ENCODE results near the gene GRIP1. TPM values are rescaled to one million over a fixed set of nuclear protein-coding genes. Genes with fewer than 3 reads are reported as not detected.

The GRIP1 gene
- total and polyA plus RNA-seq, 4 donors, result 0.38 to 3.4 (median 1.3) TPM

GRCh38 chr12:66640691-66641460 lies 38.0 kb downstream of the GRIP1 start:
- intact Hi-C loops (cut with DNase I), result no loop called here
- no peaks in the 10 kb centered on the region for H3K27me3 ChIP-seq (ENCODE audit: control insufficient read depth in 1 of 2, insufficient read depth in 2 of 2, low read length in 1 of 2)
- ATAC-seq (ENCODE audit: low FRiP score) (no peak), DNase-seq (no peak)
- H3K4me3 ChIP-seq (ENCODE audit: low read length in 2 of 2), result no peak overlapping the region
- H3K4me1 ChIP-seq (ENCODE audit: control insufficient read depth in 1 of 2, insufficient read depth in 2 of 2, low read length in 2 of 2), result no peaks in the 10 kb centered on the region
- no peaks in the 10 kb centered on the region for H3K9me3 ChIP-seq (ENCODE audit: control insufficient read depth, low read length)
- no peak overlapping the region for H3K27ac ChIP-seq (ENCODE audit: low read depth in 1 of 2, low read length in 2 of 2)
- WGBS, 2 donors, result 63 to 66% methylated on average over 2 of the region's 2 CpGs
- H3K36me3 ChIP-seq (ENCODE audit: control insufficient read depth in 1 of 2, insufficient read depth in 2 of 2, low read length in 1 of 2), result no peaks in the 10 kb centered on the region

GRCh38 chr12:66638666-66639065 lies 40.2 kb downstream of the GRIP1 start:
- Histone ChIP-seq H3K4me1 (ENCODE audit: control insufficient read depth in 1 of 2, insufficient read depth in 2 of 2, low read length in 2 of 2) (no peaks in the 10 kb centered on the region), H3K27me3 (ENCODE audit: control insufficient read depth in 1 of 2, insufficient read depth in 2 of 2, low read length in 1 of 2) (no peaks in the 10 kb centered on the region), H3K27ac (ENCODE audit: low read depth in 1 of 2, low read length in 2 of 2) (no peak overlapping the region), H3K9me3 (ENCODE audit: control insufficient read depth, low read length) (no peaks in the 10 kb centered on the region), H3K4me3 (ENCODE audit: low read length in 2 of 2) (no peak overlapping the region), H3K36me3 (ENCODE audit: control insufficient read depth in 1 of 2, insufficient read depth in 2 of 2, low read length in 1 of 2) (no peaks in the 10 kb centered on the region)
- DNase-seq, result no peak
- WGBS, 2 donors, result 92 to 98% methylated on average over 2 of the region's 2 CpGs
- intact Hi-C loops (cut with DNase I), result no loop called here
- ATAC-seq (ENCODE audit: low FRiP score), result no peak

GRCh38 chr12:66637699-66638301 lies 41.1 kb downstream of the GRIP1 start:
- no peaks in the 10 kb centered on the region for H3K9me3 ChIP-seq (ENCODE audit: control insufficient read depth, low read length)
- H3K27ac ChIP-seq (ENCODE audit: low read depth in 1 of 2, low read length in 2 of 2), result no peak overlapping the region
- no peaks in the 10 kb centered on the region for H3K4me1 ChIP-seq (ENCODE audit: control insufficient read depth in 1 of 2, insufficient read depth in 2 of 2, low read length in 2 of 2)
- WGBS, 2 donors, result 39 to 57% methylated on average over 3 of the region's 3 CpGs
- H3K36me3 ChIP-seq (ENCODE audit: control insufficient read depth in 1 of 2, insufficient read depth in 2 of 2, low read length in 1 of 2), result no peaks in the 10 kb centered on the region
- intact Hi-C loops (cut with DNase I), result no loop called here
- no peak for ATAC-seq (ENCODE audit: low FRiP score)
- no peak for DNase-seq
- H3K27me3 ChIP-seq (ENCODE audit: control insufficient read depth in 1 of 2, insufficient read depth in 2 of 2, low read length in 1 of 2), result no peaks in the 10 kb centered on the region
- H3K4me3 ChIP-seq (ENCODE audit: low read length in 2 of 2), result no peak overlapping the region

GRCh38 chr12:66636771-66637170 lies 42.1 kb downstream of the GRIP1 start:
- H3K4me3 ChIP-seq (ENCODE audit: low read length in 2 of 2), result no peak overlapping the region
- intact Hi-C loops (cut with DNase I), result no loop called here
- H3K27me3 ChIP-seq (ENCODE audit: control insufficient read depth in 1 of 2, insufficient read depth in 2 of 2, low read length in 1 of 2), result no peaks in the 10 kb centered on the region
- 49 to 51% methylated on average over 3 of the region's 3 CpGs for WGBS, 2 donors
- no peaks in the 10 kb centered on the region for H3K36me3 ChIP-seq (ENCODE audit: control insufficient read depth in 1 of 2, insufficient read depth in 2 of 2, low read length in 1 of 2)
- no peak overlapping the region for H3K27ac ChIP-seq (ENCODE audit: low read depth in 1 of 2, low read length in 2 of 2)
- H3K9me3 ChIP-seq (ENCODE audit: control insufficient read depth, low read length), result no peaks in the 10 kb centered on the region
- no peak for DNase-seq
- peak; percentile 49 for ATAC-seq (ENCODE audit: low FRiP score)
- H3K4me1 ChIP-seq (ENCODE audit: control insufficient read depth in 1 of 2, insufficient read depth in 2 of 2, low read length in 2 of 2), result no peaks in the 10 kb centered on the region

- no peak for ATAC-seq (ENCODE audit: low FRiP score)
- H3K9me3 ChIP-seq (ENCODE audit: control insufficient read depth, low read length), result peaks cover 1% of the 10 kb centered on the region
- intact Hi-C loops (cut with DNase I), result no loop called here
Measured at GRCh38 chr12:66633676-66634075, 45.2 kb downstream of the GRIP1 start.

GRCh38 chr12:66629138-66629870 lies 49.6 kb downstream of the GRIP1 start:
- Histone ChIP-seq H3K27me3 (ENCODE audit: control insufficient read depth in 1 of 2, insufficient read depth in 2 of 2, low read length in 1 of 2) (no peaks in the 10 kb centered on the region), H3K27ac (ENCODE audit: low read depth in 1 of 2, low read length in 2 of 2) (no peak overlapping the region), H3K36me3 (ENCODE audit: control insufficient read depth in 1 of 2, insufficient read depth in 2 of 2, low read length in 1 of 2) (no peaks in the 10 kb centered on the region), H3K4me3 (ENCODE audit: low read length in 2 of 2) (no peak overlapping the region), H3K4me1 (ENCODE audit: control insufficient read depth in 1 of 2, insufficient read depth in 2 of 2, low read length in 2 of 2) (no peaks in the 10 kb centered on the region), H3K9me3 (ENCODE audit: control insufficient read depth, low read length) (peaks cover 1% of the 10 kb centered on the region)
- DNase-seq (no peak), ATAC-seq (ENCODE audit: low FRiP score) (no peak)
- intact Hi-C loops (cut with DNase I), result no loop called here
- WGBS, 2 donors, result 29 to 42% methylated on average over 5 of the region's 5 CpGs

More at GRCh38 chr12:66633676-66634075, 45.2 kb downstream of the GRIP1 start:
- 66 to 79% methylated on average over 1 of the region's 1 CpG for WGBS, 2 donors
- no peak for DNase-seq
- Histone ChIP-seq H3K4me3 (ENCODE audit: low read length in 2 of 2) (no peak overlapping the region), H3K27me3 (ENCODE audit: control insufficient read depth in 1 of 2, insufficient read depth in 2 of 2, low read length in 1 of 2) (no peaks in the 10 kb centered on the region), H3K4me1 (ENCODE audit: control insufficient read depth in 1 of 2, insufficient read depth in 2 of 2, low read length in 2 of 2) (no peaks in the 10 kb centered on the region), H3K27ac (ENCODE audit: low read depth in 1 of 2, low read length in 2 of 2) (no peak overlapping the region), H3K36me3 (ENCODE audit: control insufficient read depth in 1 of 2, insufficient read depth in 2 of 2, low read length in 1 of 2) (no peaks in the 10 kb centered on the region)

- Histone ChIP-seq H3K4me1 (ENCODE audit: control insufficient read depth in 1 of 2, insufficient read depth in 2 of 2, low read length in 2 of 2) (no peaks in the 10 kb centered on the region), H3K9me3 (ENCODE audit: control insufficient read depth, low read length) (peaks cover 1% of the 10 kb centered on the region), H3K27ac (ENCODE audit: low read depth in 1 of 2, low read length in 2 of 2) (no peak overlapping the region), H3K27me3 (ENCODE audit: control insufficient read depth in 1 of 2, insufficient read depth in 2 of 2, low read length in 1 of 2) (no peaks in the 10 kb centered on the region), H3K36me3 (ENCODE audit: control insufficient read depth in 1 of 2, insufficient read depth in 2 of 2, low read length in 1 of 2) (no peaks in the 10 kb centered on the region), H3K4me3 (ENCODE audit: low read length in 2 of 2) (no peak overlapping the region)
- DNase-seq (no peak), ATAC-seq (ENCODE audit: low FRiP score) (no peak)
- WGBS, 2 donors, result 18 to 27% methylated on average over 2 of the region's 2 CpGs
- intact Hi-C loops (cut with DNase I), result no loop called here
Measured at GRCh38 chr12:66627988-66628317, 50.9 kb downstream of the GRIP1 start.

GRCh38 chr12:66627270-66627987 lies 51.4 kb downstream of the GRIP1 start:
- WGBS, 2 donors, result 15 to 29% methylated on average over 4 of the region's 4 CpGs
- intact Hi-C loops (cut with DNase I), result no loop called here
- Histone ChIP-seq H3K9me3 (ENCODE audit: control insufficient read depth, low read length) (peaks cover 1% of the 10 kb centered on the region), H3K4me1 (ENCODE audit: control insufficient read depth in 1 of 2, insufficient read depth in 2 of 2, low read length in 2 of 2) (no peaks in the 10 kb centered on the region), H3K36me3 (ENCODE audit: control insufficient read depth in 1 of 2, insufficient read depth in 2 of 2, low read length in 1 of 2) (no peaks in the 10 kb centered on the region), H3K27me3 (ENCODE audit: control insufficient read depth in 1 of 2, insufficient read depth in 2 of 2, low read length in 1 of 2) (no peaks in the 10 kb centered on the region), H3K4me3 (ENCODE audit: low read length in 2 of 2) (no peak overlapping the region), H3K27ac (ENCODE audit: low read depth in 1 of 2, low read length in 2 of 2) (no peak overlapping the region)
- peak; percentile 46 for ATAC-seq (ENCODE audit: low FRiP score)
- DNase-seq, result no peak
